OCI-LY7 (cell line): ENCODE measurements around the gene DCAKD. TPM values are rescaled to one million over a fixed set of nuclear protein-coding genes. Genes with fewer than 3 reads are reported as not detected.

ENCODE experiments used
- BruUV-seq: library from RNA; stranded (reverse); fragments of 400-500 nt; replicated peaks from 2 replicates; lab custom pipeline; 2021; lab: Mats Ljungman, UMichigan
- CTCF ChIA-PET: fragments of 300-600 bp; sonication (Branson Sonifier 250); formaldehyde crosslinking; loops from one replicate; lab custom pipeline; 2022; ENCODE audit warnings: antibody characterized with exemption; ENCODE audit not compliant: unreplicated experiment; lab: Charles Lee
- POLR2A ChIA-PET: fragments of 300-600 bp; sonication (Branson Sonifier 250); formaldehyde crosslinking; loops from one replicate; lab custom pipeline; 2022; ENCODE audit warnings: antibody characterized with exemption; lab: Charles Lee
- DNase-seq: peaks from one replicate; pipeline ENCODE4 v3.0.0-alpha.2; 2015; ENCODE audit warnings: low spot score
- H2AFZ ChIP-seq: fragments of 200-600 bp; sonication (generic), shearing (Covaris generic); 2 replicates; pipeline ENCODE4 v1.6.1; 2014; ENCODE audit warnings: mild to moderate bottlenecking, antibody characterized with exemption, low read length, moderate library complexity
- H3K27ac ChIP-seq: fragments of 200-600 bp; sonication (generic); 2 replicates; pipeline ENCODE4 v1.5.1; 2014; ENCODE audit warnings: mixed run types, low read depth, mild to moderate bottlenecking, moderate library complexity, low read length, inconsistent platforms; ENCODE audit not compliant: poor library complexity, severe bottlenecking
- H3K36me3 ChIP-seq: fragments of 200-600 bp; sonication (generic); 2 replicates; pipeline ENCODE4 v1.6.1; 2014; ENCODE audit warnings: mild to moderate bottlenecking, antibody characterized with exemption, low read length, moderate library complexity, mixed read lengths; ENCODE audit not compliant: insufficient read depth
- H3K4me1 ChIP-seq: fragments of 200-600 bp; sonication (generic); 2 replicates; pipeline ENCODE4 v1.5.1; 2014; ENCODE audit warnings: mild to moderate bottlenecking, low read length; ENCODE audit not compliant: insufficient read depth, poor library complexity, severe bottlenecking
- H3K4me2 ChIP-seq: fragments of 200-600 bp; sonication (generic); 2 replicates; pipeline ENCODE4 v1.6.1; 2014; ENCODE audit warnings: mild to moderate bottlenecking, low read length
- H3K4me3 ChIP-seq: fragments of 200-600 bp; sonication (generic); 2 replicates; pipeline ENCODE4 v1.5.1; 2014; ENCODE audit warnings: mild to moderate bottlenecking, low read depth, low read length; ENCODE audit not compliant: poor library complexity, severe bottlenecking
- H3K79me2 ChIP-seq: fragments of 200-600 bp; sonication (generic); 2 replicates; pipeline ENCODE4 v1.6.1; 2016; ENCODE audit warnings: low read depth, mild to moderate bottlenecking, low read length, moderate library complexity, mixed read lengths; ENCODE audit not compliant: insufficient read depth
- H3K9me2 ChIP-seq: fragments of 200-600 bp; sonication (generic); 2 replicates; pipeline ENCODE4 v1.6.1; 2016; ENCODE audit warnings: mild to moderate bottlenecking, low read length, mixed read lengths; ENCODE audit not compliant: insufficient read depth
- H3K9me3 ChIP-seq: fragments of 200-600 bp; sonication (generic); 2 replicates; pipeline ENCODE4 v1.6.1; 2014; ENCODE audit warnings: mild to moderate bottlenecking, mixed run types, low read length, mixed read lengths
- H4K20me1 ChIP-seq: fragments of 200-600 bp; sonication (generic); 2 replicates; pipeline ENCODE4 v1.6.1; 2014; ENCODE audit warnings: mild to moderate bottlenecking, antibody characterized with exemption, low read length, moderate library complexity, mixed read lengths; ENCODE audit not compliant: insufficient read depth
- EZH2phosphoT487 ChIP-seq: fragments of 200-600 bp; sonication (generic); IDR thresholded peaks from 2 replicates; pipeline ENCODE4 v1.6.1; 2018; ENCODE audit warnings: low read depth, borderline replicate concordance, mild to moderate bottlenecking, mixed run types, antibody characterized with exemption, low read length, moderate library complexity, mixed read lengths
- intact Hi-C: fragments of 100-400 bp; cut with micrococcal nuclease; formaldehyde crosslinking; loops from one replicate; pipeline ENCODE4 v1.10.0; 2022; ENCODE audit not compliant: unreplicated experiment
- total RNA-seq, 2 experiments: library from RNA; depleted of rRNA in 1 of 2; stranded (reverse); fragments of >200 nt in 1 of 2; shearing (Covaris generic) in 1 of 2; gene quantifications; 2 replicates each; pipeline ENCODE4 v1.2.3, GENCODE V29; 2014 to 2022
- TF ChIP-seq, protein P1 (sequence below): fragments of 200-600 bp; sonication (generic); conservative IDR thresholded peaks from 2 replicates; pipeline ENCODE4 v1.5.1; 2014; ENCODE audit warnings: mild to moderate bottlenecking, antibody characterized with exemption, low read length, moderate library complexity, mixed read lengths

The DCAKD gene
- total RNA-seq, 2 experiments from 2014 or later, result 40.8 to 45.6 TPM

- H3K36me3 ChIP-seq, result no peaks in the 10 kb centered on the region
- H3K4me1 ChIP-seq, result no peaks in the 10 kb centered on the region
- H3K27ac ChIP-seq, result no peak overlapping the region
- no peaks in the 10 kb centered on the region for H3K9me3 ChIP-seq
- no peak overlapping the region for H3K4me2 ChIP-seq
- no peaks in the 10 kb centered on the region for H3K9me2 ChIP-seq
- no peak for DNase-seq
- no peaks in the 10 kb centered on the region for H4K20me1 ChIP-seq
- TF ChIP-seq EZH2phosphoT487, result no peak
- TF ChIP-seq, protein P1, sequence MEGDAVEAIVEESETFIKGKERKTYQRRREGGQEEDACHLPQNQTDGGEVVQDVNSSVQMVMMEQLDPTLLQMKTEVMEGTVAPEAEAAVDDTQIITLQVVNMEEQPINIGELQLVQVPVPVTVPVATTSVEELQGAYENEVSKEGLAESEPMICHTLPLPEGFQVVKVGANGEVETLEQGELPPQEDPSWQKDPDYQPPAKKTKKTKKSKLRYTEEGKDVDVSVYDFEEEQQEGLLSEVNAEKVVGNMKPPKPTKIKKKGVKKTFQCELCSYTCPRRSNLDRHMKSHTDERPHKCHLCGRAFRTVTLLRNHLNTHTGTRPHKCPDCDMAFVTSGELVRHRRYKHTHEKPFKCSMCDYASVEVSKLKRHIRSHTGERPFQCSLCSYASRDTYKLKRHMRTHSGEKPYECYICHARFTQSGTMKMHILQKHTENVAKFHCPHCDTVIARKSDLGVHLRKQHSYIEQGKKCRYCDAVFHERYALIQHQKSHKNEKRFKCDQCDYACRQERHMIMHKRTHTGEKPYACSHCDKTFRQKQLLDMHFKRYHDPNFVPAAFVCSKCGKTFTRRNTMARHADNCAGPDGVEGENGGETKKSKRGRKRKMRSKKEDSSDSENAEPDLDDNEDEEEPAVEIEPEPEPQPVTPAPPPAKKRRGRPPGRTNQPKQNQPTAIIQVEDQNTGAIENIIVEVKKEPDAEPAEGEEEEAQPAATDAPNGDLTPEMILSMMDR, result no peak
- BruUV-seq, result no TSS peak
- H3K4me3 ChIP-seq, result no peak overlapping the region
- H2AFZ ChIP-seq, result no peak overlapping the region
- CTCF ChIA-PET, result no interaction called here
- intact Hi-C loops, result no loop called here
- H3K79me2 ChIP-seq, result no peaks in the 10 kb centered on the region
- POLR2A ChIA-PET, result interaction anchor here (0.8 kb wide), 1 partner anchor 26 kb away, joined by 3 read pairs; no protein-coding TSS in a partner anchor
Measured at GRCh38 chr17:44981221-44981968, 70.0 kb downstream of the DCAKD start.

- H3K79me2 ChIP-seq, result no peaks in the 10 kb centered on the region
- no peak overlapping the region for H2AFZ ChIP-seq
- H3K27ac ChIP-seq, result no peak overlapping the region
- no peak overlapping the region for H3K4me3 ChIP-seq
- H3K36me3 ChIP-seq, result no peaks in the 10 kb centered on the region
- no peak for DNase-seq
- H3K9me2 ChIP-seq, result no peaks in the 10 kb centered on the region
- H3K4me2 ChIP-seq, result no peak overlapping the region
- no peaks in the 10 kb centered on the region for H4K20me1 ChIP-seq
- no peak for TF ChIP-seq EZH2phosphoT487
- TF ChIP-seq, protein P1, result no peak
- H3K4me1 ChIP-seq, result no peaks in the 10 kb centered on the region
- intact Hi-C loops, result no loop called here
- ChIA-PET POLR2A (no interaction called here), CTCF (no interaction called here)
- no peaks in the 10 kb centered on the region for H3K9me3 ChIP-seq
- BruUV-seq, result no TSS peak
Measured at GRCh38 chr17:44979426-44979995, 71.9 kb downstream of the DCAKD start.

DNA sequence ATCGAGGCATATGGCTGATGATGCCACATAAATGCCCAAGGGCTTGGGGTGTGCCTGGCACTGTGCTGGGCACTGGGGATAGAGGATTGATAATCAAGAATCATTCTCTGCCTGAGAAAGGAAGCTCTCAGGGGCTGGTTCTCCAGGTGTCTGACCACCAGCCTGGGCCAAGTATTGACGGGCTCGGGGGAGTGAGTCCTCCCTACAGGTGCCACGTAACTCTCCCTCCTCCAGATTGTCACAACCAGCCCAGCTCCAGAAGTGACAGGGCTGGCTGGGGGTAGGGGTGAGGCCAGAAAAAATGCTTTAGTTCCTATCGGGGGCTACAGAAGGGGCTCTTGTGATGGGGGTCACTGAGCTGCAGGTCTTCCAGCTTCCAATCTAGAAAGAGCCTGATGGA is 72.6 kb downstream of the DCAKD start:
- Histone ChIP-seq H2AFZ (no peak overlapping the region), H3K27ac (no peak overlapping the region), H3K9me3 (no peaks in the 10 kb centered on the region), H3K4me3 (no peak overlapping the region), H3K4me1 (no peaks in the 10 kb centered on the region), H3K4me2 (no peak overlapping the region), H4K20me1 (no peaks in the 10 kb centered on the region), H3K36me3 (no peaks in the 10 kb centered on the region), H3K79me2 (no peaks in the 10 kb centered on the region), H3K9me2 (no peaks in the 10 kb centered on the region)
- no peak for TF ChIP-seq EZH2phosphoT487
- TF ChIP-seq, protein P1, result no peak
- no peak for DNase-seq
- no TSS peak for BruUV-seq
- POLR2A ChIA-PET, result no interaction called here
- CTCF ChIA-PET, result no interaction called here
- intact Hi-C loops, result no loop called here
